Astrocyte of the cerebellum (primary cell): ENCODE results near the gene KLHL24.
"Not testable (repeated sequence)": the region's sequence is repeated elsewhere in the genome, so short reads cannot be mapped to it uniquely, and the experiment has no call there.

Experiments
- DNase-seq: peaks from one replicate; pipeline ENCODE4 v3.0.0-alpha.2; 2011; ENCODE audit warnings: low read depth
- H3K4me3 ChIP-seq: 2 replicates; pipeline ENCODE4 v1.5.1; 2011; ENCODE audit warnings: mild to moderate bottlenecking, low read depth, low read length, moderate library complexity
- CTCF ChIP-seq: IDR thresholded peaks from 2 replicates; pipeline ENCODE4 v1.5.1; 2012; ENCODE audit warnings: low read length, low read depth, moderate library complexity, mild to moderate bottlenecking; ENCODE audit errors: missing control alignments
- in situ Hi-C: cut with HindIII; loops from 2 replicates; pipeline ENCODE4 v1.10.0; 2017; ENCODE audit warnings: low sequenced_read_pairs

The KLHL24 gene

GRCh38 chr3:183701744-183702143 lies 66.3 kb downstream of the KLHL24 start:
- no peak for TF ChIP-seq CTCF
- in situ Hi-C loops = no loop called here
- DNase-seq = no peak
- no peak overlapping the region for H3K4me3 ChIP-seq

GRCh38 chr3:183703892-183704291 lies 68.5 kb downstream of the KLHL24 start:
- DNase-seq = not testable (repeated sequence)

GRCh38 chr3:183710231-183710630 lies 74.8 kb downstream of the KLHL24 start:
- no peak overlapping the region for H3K4me3 ChIP-seq
- in situ Hi-C loops = no loop called here
- no peak for TF ChIP-seq CTCF
- no peak for DNase-seq

More at GRCh38 chr3:183703892-183704291, 68.5 kb downstream of the KLHL24 start:
- in situ Hi-C loops, H3K4me3 ChIP-seq: not testable (repeated sequence)

- no peak for DNase-seq
- TF ChIP-seq CTCF = no peak
- H3K4me3 ChIP-seq = no peak overlapping the region
- in situ Hi-C loops = no loop called here
Observed at GRCh38 chr3:183711516-183711915, 76.1 kb downstream of the KLHL24 start.

- no peak overlapping the region for H3K4me3 ChIP-seq
- in situ Hi-C loops = no loop called here
- no peak for DNase-seq
- no peak for TF ChIP-seq CTCF
Observed at GRCh38 chr3:183714622-183715021, 79.2 kb downstream of the KLHL24 start.

GRCh38 chr3:183718012-183718411 lies 82.6 kb downstream of the KLHL24 start:
- TF ChIP-seq CTCF = no peak

GRCh38 chr3:183725387-183725786 lies 90.0 kb downstream of the KLHL24 start:
- H3K4me3 ChIP-seq = no peak overlapping the region
- TF ChIP-seq CTCF = no peak
- DNase-seq = no peak
- in situ Hi-C loops = no loop called here

More at GRCh38 chr3:183718012-183718411, 82.6 kb downstream of the KLHL24 start:
- no peak overlapping the region for H3K4me3 ChIP-seq
- DNase-seq = no peak
- in situ Hi-C loops = no loop called here
